GM12865 (cell line): ENCODE measurements around the gene ACOX1.
A peak's percentile ranks its signal among the peaks of the same experiment; 100 is the strongest.

Source experiments
- DNase-seq: peaks from one replicate; pipeline ENCODE4 v3.0.0; 2010; ENCODE audit warnings: low read depth
- H3K4me3 ChIP-seq: 2 replicates; pipeline ENCODE4 v1.5.1; 2011; ENCODE audit warnings: mild to moderate bottlenecking, low read depth, low read length, control low read depth
- TF ChIP-seq, protein P1 (sequence below): IDR thresholded peaks from 2 replicates; pipeline ENCODE4 v1.5.1; 2011; ENCODE audit warnings: low read length, control low read depth, low read depth, inconsistent platforms; ENCODE audit not compliant: insufficient read depth; ENCODE audit errors: missing control alignments

The ACOX1 gene

DNA sequence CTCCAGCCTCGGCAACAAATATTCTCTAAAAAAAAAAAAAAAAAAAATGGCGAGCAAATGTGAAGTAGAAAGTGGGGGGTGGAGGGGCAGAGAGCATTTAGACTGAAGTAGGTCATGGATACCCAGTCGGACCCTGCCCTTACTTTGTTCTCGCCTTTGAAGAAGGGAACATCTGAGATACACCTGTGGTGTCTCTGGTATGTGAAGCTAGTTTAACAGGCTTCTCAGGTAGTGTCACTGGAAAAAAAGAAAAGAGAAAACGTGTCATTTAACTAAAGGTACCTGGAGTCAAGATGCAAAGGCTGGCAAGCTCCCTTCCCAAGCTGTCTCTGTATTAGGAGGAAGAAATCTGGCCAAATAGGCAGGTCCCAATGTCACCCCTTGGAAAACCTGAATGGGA, 46.1 kb downstream of the ACOX1 start:
- TF ChIP-seq, protein P1, sequence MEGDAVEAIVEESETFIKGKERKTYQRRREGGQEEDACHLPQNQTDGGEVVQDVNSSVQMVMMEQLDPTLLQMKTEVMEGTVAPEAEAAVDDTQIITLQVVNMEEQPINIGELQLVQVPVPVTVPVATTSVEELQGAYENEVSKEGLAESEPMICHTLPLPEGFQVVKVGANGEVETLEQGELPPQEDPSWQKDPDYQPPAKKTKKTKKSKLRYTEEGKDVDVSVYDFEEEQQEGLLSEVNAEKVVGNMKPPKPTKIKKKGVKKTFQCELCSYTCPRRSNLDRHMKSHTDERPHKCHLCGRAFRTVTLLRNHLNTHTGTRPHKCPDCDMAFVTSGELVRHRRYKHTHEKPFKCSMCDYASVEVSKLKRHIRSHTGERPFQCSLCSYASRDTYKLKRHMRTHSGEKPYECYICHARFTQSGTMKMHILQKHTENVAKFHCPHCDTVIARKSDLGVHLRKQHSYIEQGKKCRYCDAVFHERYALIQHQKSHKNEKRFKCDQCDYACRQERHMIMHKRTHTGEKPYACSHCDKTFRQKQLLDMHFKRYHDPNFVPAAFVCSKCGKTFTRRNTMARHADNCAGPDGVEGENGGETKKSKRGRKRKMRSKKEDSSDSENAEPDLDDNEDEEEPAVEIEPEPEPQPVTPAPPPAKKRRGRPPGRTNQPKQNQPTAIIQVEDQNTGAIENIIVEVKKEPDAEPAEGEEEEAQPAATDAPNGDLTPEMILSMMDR = no peak
- no peak for DNase-seq
- no peak overlapping the region for H3K4me3 ChIP-seq

DNA sequence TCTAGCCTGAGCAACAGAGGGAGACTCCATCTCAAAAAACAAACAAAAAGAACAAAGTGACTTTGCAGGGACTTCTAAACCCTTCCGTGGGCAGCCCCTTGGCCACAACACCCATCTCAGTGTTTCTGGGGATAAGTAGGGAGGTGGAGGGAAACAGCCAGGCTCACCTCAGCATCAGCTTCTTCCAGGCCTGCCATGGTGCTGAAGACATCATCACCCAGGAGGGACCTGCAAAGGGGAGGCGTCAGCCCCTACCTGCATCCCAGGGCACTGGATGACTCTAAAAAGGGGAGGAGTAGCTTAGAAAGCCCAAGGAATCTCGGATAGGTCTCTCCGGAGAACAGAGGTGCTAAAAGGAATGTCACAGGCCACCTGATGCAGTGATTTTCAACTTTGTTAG, 47.9 kb downstream of the ACOX1 start:
- H3K4me3 ChIP-seq = no peak overlapping the region
- TF ChIP-seq, protein P1 = no peak
- DNase-seq = no peak

DNA sequence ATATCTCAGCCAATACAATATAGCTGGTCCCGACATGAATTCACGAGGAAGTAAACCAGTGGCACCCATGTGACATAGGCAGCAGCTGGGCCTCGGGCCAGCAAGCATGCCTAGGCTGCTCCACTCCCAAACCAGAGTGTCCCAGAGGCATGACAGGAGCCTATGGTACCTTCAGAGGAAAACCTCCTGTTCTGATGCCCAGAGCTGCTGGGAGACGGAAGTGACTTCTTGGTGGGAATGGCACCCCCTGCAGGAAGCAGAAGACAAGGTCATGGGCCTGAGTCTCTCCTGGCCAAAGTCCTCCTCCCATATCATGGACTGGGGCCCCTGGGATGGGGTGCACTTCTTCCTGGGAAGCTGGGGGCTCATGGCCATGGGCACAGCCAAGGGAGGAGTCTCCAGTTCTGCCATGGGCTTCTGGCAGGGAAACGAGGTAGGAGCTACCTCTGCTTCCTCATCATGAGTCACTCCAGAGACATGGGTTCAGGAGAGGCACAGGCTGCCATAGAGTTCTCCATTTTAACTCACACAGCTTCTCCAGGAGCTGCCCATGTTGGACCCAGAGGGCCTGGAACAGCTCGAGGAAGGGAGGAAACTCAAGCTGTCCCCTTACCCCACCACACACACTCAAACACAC, 51.6 kb downstream of the ACOX1 start:
- H3K4me3 ChIP-seq = no peak overlapping the region
- TF ChIP-seq, protein P1 = peak; percentile 51
- DNase-seq = peak; percentile 45

DNA sequence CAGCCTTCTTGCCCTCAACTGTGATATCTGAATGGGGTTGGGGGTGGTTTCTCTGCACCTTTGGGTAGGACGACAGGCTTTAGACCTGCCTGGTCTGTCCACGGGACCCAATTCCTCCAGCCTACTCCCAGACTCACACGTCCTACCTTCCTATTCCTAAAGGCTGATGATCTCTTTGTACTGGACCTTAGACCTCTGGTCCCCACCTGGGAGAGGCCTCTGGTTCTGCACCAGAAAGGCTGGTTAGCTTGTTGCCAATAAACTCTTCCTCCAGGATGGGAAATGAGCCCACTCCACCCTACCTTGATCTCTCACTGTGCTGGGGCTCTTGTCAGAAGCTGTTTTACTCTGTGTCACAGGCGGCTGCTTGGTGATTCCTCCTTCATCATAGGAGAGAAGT, 52.5 kb downstream of the ACOX1 start:
- no peak for DNase-seq
- H3K4me3 ChIP-seq = no peak overlapping the region
- TF ChIP-seq, protein P1 = no peak

DNA sequence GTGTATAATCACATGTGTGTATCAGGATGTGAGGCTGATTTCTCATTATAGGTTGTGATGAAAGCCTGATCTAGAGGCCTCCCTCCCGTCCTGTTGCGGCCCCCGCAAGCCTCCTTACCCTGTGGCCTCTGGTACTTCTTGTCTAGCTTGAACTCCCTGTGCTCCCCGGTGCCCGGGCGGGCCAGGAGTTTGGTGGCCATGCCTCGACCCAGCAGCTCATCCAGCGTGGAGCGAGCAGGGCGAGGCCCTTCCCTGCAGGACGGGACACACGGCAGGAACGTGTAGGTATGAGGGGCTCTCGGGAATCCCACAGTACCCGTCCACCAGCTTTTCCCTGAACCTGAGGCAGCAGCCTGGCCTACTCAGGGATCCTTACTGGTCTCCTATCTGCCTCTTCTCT, 53.1 kb downstream of the ACOX1 start:
- DNase-seq = no peak

DNA sequence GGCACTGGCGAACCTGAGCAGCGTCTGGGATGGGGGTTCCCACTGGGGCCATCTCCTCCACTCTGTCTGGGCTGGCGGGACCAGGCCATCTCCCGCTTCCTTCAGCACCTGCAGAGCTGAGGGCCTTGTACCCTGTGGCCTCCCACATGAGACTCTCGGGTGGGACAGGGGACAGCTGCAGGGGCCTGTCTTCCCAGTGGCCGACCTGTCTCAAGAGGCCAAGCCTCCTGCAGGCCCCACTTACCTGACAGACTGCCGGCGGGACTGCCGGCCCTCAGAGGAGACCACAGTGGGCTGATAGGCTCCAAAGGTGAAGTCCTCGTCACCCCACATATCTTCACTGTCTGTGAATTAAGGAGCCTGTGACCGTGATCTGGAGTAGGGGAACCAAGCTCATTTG, 53.9 kb downstream of the ACOX1 start:
- TF ChIP-seq, protein P1 = no peak
- no peak overlapping the region for H3K4me3 ChIP-seq
- no peak for DNase-seq

More for the DNA sequence above, 53.1 kb downstream of the ACOX1 start:
- H3K4me3 ChIP-seq = no peak overlapping the region
- TF ChIP-seq, protein P1 = no peak

DNA sequence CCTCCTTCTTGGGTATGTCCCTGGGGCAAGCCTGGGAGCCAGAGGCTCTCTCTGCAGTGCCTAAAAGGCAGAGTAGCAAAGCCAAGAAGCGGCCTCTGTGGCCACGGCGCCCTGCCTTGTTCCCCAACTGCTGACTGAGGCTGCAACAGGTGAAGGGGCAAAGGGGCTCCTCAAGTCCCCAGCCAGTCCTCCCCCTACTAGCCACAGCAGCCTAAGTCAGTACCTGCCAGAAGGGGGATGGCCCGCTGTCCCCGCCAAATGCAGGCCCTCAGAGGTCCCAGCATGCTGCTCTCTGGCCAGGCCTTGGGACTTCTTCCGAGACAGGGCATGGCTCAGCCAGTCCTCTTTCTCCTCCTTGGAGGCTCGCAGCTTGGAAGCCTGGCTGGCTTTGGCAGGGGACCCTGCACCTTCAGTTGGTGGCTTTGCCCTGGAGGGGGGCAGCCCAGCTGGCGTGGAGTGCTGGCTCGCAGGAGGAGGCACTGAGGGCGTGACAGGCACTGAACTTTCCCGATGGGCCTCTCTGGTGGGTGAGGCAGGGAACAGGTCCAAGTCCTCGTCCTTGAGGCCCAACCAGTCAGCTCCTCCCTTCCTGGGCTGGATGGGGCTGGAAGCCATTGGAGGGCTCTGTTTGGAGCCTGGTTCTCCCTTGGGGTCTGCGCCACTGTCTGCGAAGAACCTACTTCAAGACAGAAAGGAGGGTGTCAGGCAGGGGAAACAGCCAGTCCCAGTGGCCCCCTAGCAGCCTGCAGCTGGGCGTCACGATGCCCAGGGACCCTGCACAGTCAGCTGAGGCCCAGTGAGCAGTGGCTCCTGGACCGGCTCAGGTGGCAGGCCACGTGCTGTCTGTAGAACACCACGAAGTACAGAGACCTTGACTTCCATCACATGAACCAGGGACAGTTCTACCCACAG, 55.7 kb downstream of the ACOX1 start:
- TF ChIP-seq, protein P1 = no peak
- no peak overlapping the region for H3K4me3 ChIP-seq
- DNase-seq = no peak
